Fibroblast of lung (primary cell): Measurements from ENCODE around the gene CTTNBP2NL. TPM values are rescaled to one million over a fixed set of nuclear protein-coding genes. Genes with fewer than 3 reads are reported as not detected.
"Not testable (repeated sequence)": the region's sequence is repeated elsewhere in the genome, so short reads cannot be mapped to it uniquely, and the experiment has no call there.

Source experiments
- DNase-seq, 2 donors: peaks; one replicate each; pipeline versions ENCODE4 v3.0.0 to v3.0.0-alpha.2; 2010; ENCODE audit warnings: low read depth in 2 of 2
- H2AFZ ChIP-seq: 2 replicates; pipeline ENCODE4 v1.5.1; 2012; ENCODE audit warnings: low read length, control low read depth, inconsistent platforms
- H3K27ac ChIP-seq: 2 replicates; pipeline ENCODE4 v1.5.1; 2011; ENCODE audit warnings: low read length, control low read depth; ENCODE audit not compliant: insufficient read depth
- H3K27me3 ChIP-seq: 2 replicates; pipeline ENCODE4 v1.5.1; 2011; ENCODE audit warnings: mild to moderate bottlenecking, low read length; ENCODE audit not compliant: control insufficient read depth, insufficient read depth
- H3K36me3 ChIP-seq: 2 replicates; pipeline ENCODE4 v1.5.1; 2011; ENCODE audit warnings: low read length; ENCODE audit not compliant: control insufficient read depth, insufficient read depth
- H3K4me1 ChIP-seq: 2 replicates; pipeline ENCODE4 v1.5.1; 2011; ENCODE audit warnings: low read length; ENCODE audit not compliant: control insufficient read depth, insufficient read depth; ENCODE audit errors: extremely low read depth
- H3K4me2 ChIP-seq: 2 replicates; pipeline ENCODE4 v1.5.1; 2011; ENCODE audit warnings: low read length, control low read depth; ENCODE audit not compliant: insufficient read depth; ENCODE audit errors: extremely low read depth
- H3K4me3 ChIP-seq, 4 experiments: fragments of 200-600 bp in 1 of 4; sonication (generic) in 1 of 4; replicated peaks in 1 of 4; 2 replicates each; pipeline ENCODE4 v1.5.1; 2011 to 2016; ENCODE audit warnings: low read length in 4 of 4, low read depth in 3 of 4, mild to moderate bottlenecking in 3 of 4, control low read depth in 2 of 4, inconsistent platforms in 1 of 4, mixed read lengths in 1 of 4; ENCODE audit not compliant: insufficient read depth in 1 of 4; ENCODE audit errors: control extremely low read depth in 1 of 4
- H3K79me2 ChIP-seq: 2 replicates; pipeline ENCODE4 v1.5.1; 2012; ENCODE audit warnings: mild to moderate bottlenecking, low read length, inconsistent platforms; ENCODE audit not compliant: control insufficient read depth, insufficient read depth
- H3K9ac ChIP-seq: 2 replicates; pipeline ENCODE4 v1.5.1; 2011; ENCODE audit warnings: mild to moderate bottlenecking, low read length, control low read depth; ENCODE audit not compliant: insufficient read depth
- H3K9me3 ChIP-seq: 2 replicates; pipeline ENCODE4 v1.5.1; 2012; ENCODE audit warnings: low read depth, low read length; ENCODE audit not compliant: control insufficient read depth, insufficient read depth
- H4K20me1 ChIP-seq: 2 replicates; pipeline ENCODE4 v1.5.1; 2011; ENCODE audit warnings: low read length; ENCODE audit not compliant: control insufficient read depth, insufficient read depth; ENCODE audit errors: extremely low read depth
- EZH2 ChIP-seq: IDR thresholded peaks from 2 replicates; pipeline ENCODE4 v1.5.1; 2012; ENCODE audit warnings: low read length, control low read depth, mild to moderate bottlenecking; ENCODE audit errors: missing control alignments
- polyA plus RNA-seq, 2 donors: library from polyadenylated mRNA; depleted of rRNA in 1 of 2; stranded (reverse) in 1 of 2; unstranded in 1 of 2; fragments of >200 nt; gene quantifications; 2 replicates each; pipeline ENCODE4 v1.2.1, GENCODE V29; 2011 to 2012; ENCODE audit warnings: missing spikeins in 1 of 2
- total RNA-seq: library from RNA; depleted of rRNA; stranded (reverse); fragments of >200 nt; gene quantifications from 2 replicates; pipeline ENCODE4 v1.2.1, GENCODE V29; 2014
- TF ChIP-seq, protein P1 (sequence below), 2 donors: IDR thresholded peaks in 1 of 2; conservative IDR thresholded peaks in 1 of 2; 1 replicate in 1 of 2; 2 replicates in 1 of 2; pipeline ENCODE4 v1.5.1; 2011 to 2012; ENCODE audit warnings: low read length in 2 of 2, control low read depth in 1 of 2, inconsistent platforms in 1 of 2, low read depth in 1 of 2, mild to moderate bottlenecking in 1 of 2

CTTNBP2NL gene
- total and polyA plus RNA-seq, 2 donors (not counting 1 experiment from before 2014, with no cell fraction given): 18.5 to 26.8 TPM

DNA sequence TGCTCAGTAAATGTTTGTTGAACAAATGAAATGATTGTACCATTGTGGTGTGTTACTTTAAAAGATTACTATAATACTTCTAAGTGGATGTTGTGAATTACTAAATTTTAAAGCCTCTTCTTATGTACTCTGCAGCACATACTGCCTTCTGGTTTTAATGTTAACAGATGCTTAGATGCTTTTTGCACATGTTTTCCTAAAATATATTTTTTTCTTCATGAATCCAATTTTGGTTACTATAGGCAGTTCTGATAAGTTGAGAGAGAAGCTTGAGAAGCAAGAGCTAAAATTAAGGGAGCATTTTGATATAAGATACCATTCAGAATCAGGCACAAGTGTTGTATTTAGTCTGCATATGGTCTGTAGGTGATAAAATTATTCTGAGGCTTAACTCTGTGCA lies 21.3 kb downstream of the CTTNBP2NL start:
- no peak overlapping the region for H3K27ac ChIP-seq
- H3K9ac ChIP-seq: no peak overlapping the region
- DNase-seq: no peak
- no peak for TF ChIP-seq EZH2
- TF ChIP-seq, protein P1, sequence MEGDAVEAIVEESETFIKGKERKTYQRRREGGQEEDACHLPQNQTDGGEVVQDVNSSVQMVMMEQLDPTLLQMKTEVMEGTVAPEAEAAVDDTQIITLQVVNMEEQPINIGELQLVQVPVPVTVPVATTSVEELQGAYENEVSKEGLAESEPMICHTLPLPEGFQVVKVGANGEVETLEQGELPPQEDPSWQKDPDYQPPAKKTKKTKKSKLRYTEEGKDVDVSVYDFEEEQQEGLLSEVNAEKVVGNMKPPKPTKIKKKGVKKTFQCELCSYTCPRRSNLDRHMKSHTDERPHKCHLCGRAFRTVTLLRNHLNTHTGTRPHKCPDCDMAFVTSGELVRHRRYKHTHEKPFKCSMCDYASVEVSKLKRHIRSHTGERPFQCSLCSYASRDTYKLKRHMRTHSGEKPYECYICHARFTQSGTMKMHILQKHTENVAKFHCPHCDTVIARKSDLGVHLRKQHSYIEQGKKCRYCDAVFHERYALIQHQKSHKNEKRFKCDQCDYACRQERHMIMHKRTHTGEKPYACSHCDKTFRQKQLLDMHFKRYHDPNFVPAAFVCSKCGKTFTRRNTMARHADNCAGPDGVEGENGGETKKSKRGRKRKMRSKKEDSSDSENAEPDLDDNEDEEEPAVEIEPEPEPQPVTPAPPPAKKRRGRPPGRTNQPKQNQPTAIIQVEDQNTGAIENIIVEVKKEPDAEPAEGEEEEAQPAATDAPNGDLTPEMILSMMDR (conservative IDR thresholded peaks at IDR 0.05 in 1 of 2, IDR thresholded peaks at IDR 0.05 in 1 of 2; ENCODE audit: low read depth in 1 of 2, low read length in 2 of 2): no peak
- H3K79me2 ChIP-seq: peaks cover 9% of the 10 kb centered on the region
- H3K4me2 ChIP-seq: no peak overlapping the region
- H2AFZ ChIP-seq: no peak overlapping the region
- no peaks in the 10 kb centered on the region for H4K20me1 ChIP-seq
- peaks cover 2% of the 10 kb centered on the region for H3K36me3 ChIP-seq
- no peaks in the 10 kb centered on the region for H3K9me3 ChIP-seq
- H3K27me3 ChIP-seq: no peaks in the 10 kb centered on the region
- no peak overlapping the region for H3K4me3 ChIP-seq
- peaks cover 2% of the 10 kb centered on the region for H3K4me1 ChIP-seq

DNA sequence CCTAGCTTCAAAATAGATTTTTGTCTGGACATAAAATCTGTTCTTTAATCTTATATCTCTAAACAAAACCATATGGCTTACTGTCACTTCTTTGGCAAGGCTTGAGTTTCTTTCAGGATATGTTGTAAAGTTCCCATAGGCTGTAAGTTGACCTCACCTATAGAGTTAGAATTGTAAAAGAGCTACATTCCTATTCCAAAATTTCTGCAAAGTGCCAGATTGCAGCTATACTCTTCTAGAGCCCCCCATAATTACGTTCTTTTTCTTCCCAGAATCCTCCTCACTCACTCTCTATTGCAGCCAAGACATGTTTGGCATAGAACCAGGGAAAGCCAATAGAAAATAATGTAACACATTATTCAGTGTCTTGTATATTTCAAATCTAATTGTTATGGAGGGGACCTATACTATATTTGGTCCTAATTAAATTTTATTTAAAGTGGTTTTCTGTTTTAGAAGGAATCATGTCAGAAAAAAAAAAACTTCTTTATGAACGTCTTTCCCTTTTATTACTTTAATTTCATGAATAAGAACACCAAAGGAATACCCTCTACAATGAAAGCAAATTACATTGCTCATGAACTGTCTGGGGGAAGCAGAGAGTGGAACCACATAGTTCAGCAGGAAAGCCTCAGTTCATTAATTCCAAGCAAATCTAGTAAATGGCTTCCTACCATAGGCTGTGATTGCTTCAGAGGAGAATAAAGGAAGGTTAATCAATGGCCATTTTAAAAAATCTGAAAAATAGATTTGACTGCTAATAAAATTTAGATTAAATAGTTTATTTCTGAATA lies 22.3 kb downstream of the CTTNBP2NL start:
- H3K36me3 ChIP-seq: peaks cover 2% of the 10 kb centered on the region
- no peak overlapping the region for H3K9ac ChIP-seq
- no peaks in the 10 kb centered on the region for H4K20me1 ChIP-seq
- DNase-seq: peak in 1 of 2 donors; percentile 34
- H3K4me1 ChIP-seq: peaks cover 2% of the 10 kb centered on the region
- H3K4me2 ChIP-seq: no peak overlapping the region
- H3K9me3 ChIP-seq: no peaks in the 10 kb centered on the region
- no peak overlapping the region for H2AFZ ChIP-seq
- TF ChIP-seq EZH2: no peak
- TF ChIP-seq, protein P1 (conservative IDR thresholded peaks at IDR 0.05 in 1 of 2, IDR thresholded peaks at IDR 0.05 in 1 of 2; ENCODE audit: low read depth in 1 of 2, low read length in 2 of 2): no peak
- peaks cover 8% of the 10 kb centered on the region for H3K79me2 ChIP-seq
- no peak overlapping the region for H3K4me3 ChIP-seq
- H3K27ac ChIP-seq: no peak overlapping the region
- H3K27me3 ChIP-seq: no peaks in the 10 kb centered on the region

DNA sequence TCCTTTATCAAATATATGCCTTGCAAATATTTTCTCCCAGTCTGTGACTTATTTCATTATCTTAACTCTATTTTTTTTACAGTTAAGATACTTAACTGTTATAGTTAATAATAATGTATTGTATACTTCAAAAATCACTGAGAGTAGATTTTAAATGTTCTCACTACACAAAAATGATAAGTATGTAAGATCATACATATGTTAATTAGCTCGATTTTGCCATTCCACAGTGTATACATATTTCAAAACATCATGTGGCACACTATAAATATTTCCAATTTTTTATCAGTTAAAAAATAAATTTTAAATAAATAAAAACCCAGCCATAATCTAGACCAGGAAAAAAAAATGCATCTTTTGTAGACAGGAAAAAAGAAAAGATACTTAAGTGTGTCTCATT lies 27.2 kb downstream of the CTTNBP2NL start:
- Histone ChIP-seq H3K27me3 (no peaks in the 10 kb centered on the region), H3K27ac (no peak overlapping the region), H3K4me2 (no peak overlapping the region), H3K79me2 (peaks cover 17% of the 10 kb centered on the region), H3K4me1 (no peaks in the 10 kb centered on the region), H4K20me1 (no peaks in the 10 kb centered on the region), H3K9ac (no peak overlapping the region), H3K9me3 (no peaks in the 10 kb centered on the region), H3K4me3 (no peak overlapping the region), H3K36me3 (peaks cover 2% of the 10 kb centered on the region), H2AFZ (no peak overlapping the region)
- no peak for DNase-seq
- TF ChIP-seq, protein P1 (conservative IDR thresholded peaks at IDR 0.05 in 1 of 2, IDR thresholded peaks at IDR 0.05 in 1 of 2; ENCODE audit: low read depth in 1 of 2, low read length in 2 of 2): no peak
- no peak for TF ChIP-seq EZH2

DNA sequence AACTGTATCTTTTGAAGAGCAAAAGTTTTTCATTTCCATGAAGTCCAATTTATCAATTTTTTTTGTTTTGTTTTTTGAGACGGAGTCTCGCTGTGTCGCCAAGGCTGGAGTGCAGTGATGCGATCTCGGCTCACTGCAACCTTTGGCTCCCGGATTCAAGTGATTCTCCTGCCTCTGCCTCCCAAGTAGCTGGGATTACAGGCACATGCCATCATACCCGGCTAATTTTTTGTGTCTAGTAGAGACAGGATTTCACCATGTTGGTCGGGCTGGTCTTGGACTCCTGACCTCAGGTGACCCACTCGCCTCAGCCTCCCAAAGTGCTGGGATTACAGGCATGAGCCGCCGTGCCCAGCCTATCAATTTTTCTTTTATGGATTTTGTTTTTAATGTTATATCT lies 27.7 kb downstream of the CTTNBP2NL start:
- H3K4me2 ChIP-seq, DNase-seq, H4K20me1 ChIP-seq, H3K4me1 ChIP-seq, H3K9me3 ChIP-seq, H3K27me3 ChIP-seq, H3K36me3 ChIP-seq, H2AFZ ChIP-seq, H3K9ac ChIP-seq, H3K27ac ChIP-seq, H3K4me3 ChIP-seq: not testable (repeated sequence)
- H3K79me2 ChIP-seq: peaks cover 17% of the 10 kb centered on the region
